Measurements from ENCODE around the gene AK1.
A peak's percentile ranks its signal among the peaks of the same experiment; 100 is the strongest.

The AK1 gene

GRCh38 chr9:127907867-127908659 lies 30.6 kb upstream of the AK1 start:
- Histone ChIP-seq H3K36me3 (ENCODE audit: control insufficient read depth, insufficient read depth, low read length, severe bottlenecking) (peaks cover 49% of the 10 kb centered on the region), H3K9ac (ENCODE audit: low read length) (no peak overlapping the region), H3K27me3 (replicated peaks; ENCODE audit: control insufficient read depth, insufficient read depth, low read length) (no peaks in the 10 kb centered on the region), H3K9me3 (ENCODE audit: control insufficient read depth, low read length) (no peaks in the 10 kb centered on the region), H3K4me1 (ENCODE audit: control insufficient read depth, insufficient read depth, low read length) (peaks cover 50% of the 10 kb centered on the region), H3K4me3 (ENCODE audit: low read length) (no peak overlapping the region)
- no peak for DNase-seq (ENCODE audit: low read depth)

GRCh38 chr9:127905788-127906191 lies 28.3 kb upstream of the AK1 start:
- Histone ChIP-seq H3K9me3 (ENCODE audit: control insufficient read depth, low read length) (no peaks in the 10 kb centered on the region), H3K27me3 (replicated peaks; ENCODE audit: control insufficient read depth, insufficient read depth, low read length) (no peaks in the 10 kb centered on the region), H3K4me3 (ENCODE audit: low read length) (no peak overlapping the region), H3K9ac (ENCODE audit: low read length) (peak overlapping the region; percentile 69), H3K4me1 (ENCODE audit: control insufficient read depth, insufficient read depth, low read length) (peaks cover 55% of the 10 kb centered on the region), H3K36me3 (ENCODE audit: control insufficient read depth, insufficient read depth, low read length, severe bottlenecking) (peaks cover 28% of the 10 kb centered on the region)
- no peak for DNase-seq (ENCODE audit: low read depth)

GRCh38 chr9:127905004-127905728 lies 27.7 kb upstream of the AK1 start:
- Histone ChIP-seq H3K4me1 (ENCODE audit: control insufficient read depth, insufficient read depth, low read length) (peaks cover 53% of the 10 kb centered on the region), H3K36me3 (ENCODE audit: control insufficient read depth, insufficient read depth, low read length, severe bottlenecking) (peaks cover 21% of the 10 kb centered on the region), H3K27me3 (replicated peaks; ENCODE audit: control insufficient read depth, insufficient read depth, low read length) (no peaks in the 10 kb centered on the region), H3K9ac (ENCODE audit: low read length) (peak overlapping the region; percentile 69), H3K4me3 (ENCODE audit: low read length) (no peak overlapping the region), H3K9me3 (ENCODE audit: control insufficient read depth, low read length) (no peaks in the 10 kb centered on the region)
- DNase-seq (ENCODE audit: low read depth), result no peak

- peaks cover 59% of the 10 kb centered on the region for H3K4me1 ChIP-seq (ENCODE audit: control insufficient read depth, insufficient read depth, low read length)
- H3K9me3 ChIP-seq (ENCODE audit: control insufficient read depth, low read length), result no peaks in the 10 kb centered on the region
- H3K4me3 ChIP-seq (ENCODE audit: low read length), result no peak overlapping the region
- H3K27me3 ChIP-seq (replicated peaks; ENCODE audit: control insufficient read depth, insufficient read depth, low read length), result no peaks in the 10 kb centered on the region
- H3K36me3 ChIP-seq (ENCODE audit: control insufficient read depth, insufficient read depth, low read length, severe bottlenecking), result peaks cover 16% of the 10 kb centered on the region
- DNase-seq (ENCODE audit: low read depth), result no peak
- peak overlapping the region; percentile 69 for H3K9ac ChIP-seq (ENCODE audit: low read length)
Measured at GRCh38 chr9:127904561-127905003, 27.1 kb upstream of the AK1 start.

GRCh38 chr9:127903557-127904475 lies 26.3 kb upstream of the AK1 start:
- Histone ChIP-seq H3K4me1 (ENCODE audit: control insufficient read depth, insufficient read depth, low read length) (peaks cover 59% of the 10 kb centered on the region), H3K4me3 (ENCODE audit: low read length) (no peak overlapping the region), H3K9me3 (ENCODE audit: control insufficient read depth, low read length) (no peaks in the 10 kb centered on the region), H3K9ac (ENCODE audit: low read length) (peak overlapping the region; percentile 60), H3K27me3 (replicated peaks; ENCODE audit: control insufficient read depth, insufficient read depth, low read length) (no peaks in the 10 kb centered on the region), H3K36me3 (ENCODE audit: control insufficient read depth, insufficient read depth, low read length, severe bottlenecking) (peaks cover 12% of the 10 kb centered on the region)
- no peak for DNase-seq (ENCODE audit: low read depth)

- Histone ChIP-seq H3K4me3 (ENCODE audit: low read length) (peak within 1 kb of the TSS; percentile 92), H3K27me3 (replicated peaks; ENCODE audit: control insufficient read depth, insufficient read depth, low read length) (no peaks in the 10 kb centered on the region), H3K9ac (ENCODE audit: low read length) (peak within 1 kb of the TSS; percentile 100), H3K4me1 (ENCODE audit: control insufficient read depth, insufficient read depth, low read length) (peaks cover 52% of the 10 kb centered on the region), H3K36me3 (ENCODE audit: control insufficient read depth, insufficient read depth, low read length, severe bottlenecking) (peaks cover 21% of the 10 kb centered on the region), H3K9me3 (ENCODE audit: control insufficient read depth, low read length) (no peaks in the 10 kb centered on the region)
- DNase-seq (ENCODE audit: low read depth), result peak; percentile 94
Measured at GRCh38 chr9:127899128-127899943, 21.9 kb upstream of the AK1 start, which contains the start of gene ST6GALNAC6. Gene ST6GALNAC6 (minus strand): TSS chr9:127899603. CDS start chr9:127897981, 1,622 bp downstream.

- no peaks in the 10 kb centered on the region for H3K9me3 ChIP-seq (ENCODE audit: control insufficient read depth, low read length)
- DNase-seq (ENCODE audit: low read depth), result peak; percentile 75
- peak overlapping the region; percentile 92 for H3K4me3 ChIP-seq (ENCODE audit: low read length)
- no peaks in the 10 kb centered on the region for H3K27me3 ChIP-seq (replicated peaks; ENCODE audit: control insufficient read depth, insufficient read depth, low read length)
- peaks cover 29% of the 10 kb centered on the region for H3K36me3 ChIP-seq (ENCODE audit: control insufficient read depth, insufficient read depth, low read length, severe bottlenecking)
- peaks cover 45% of the 10 kb centered on the region for H3K4me1 ChIP-seq (ENCODE audit: control insufficient read depth, insufficient read depth, low read length)
- peak overlapping the region; percentile 100 for H3K9ac ChIP-seq (ENCODE audit: low read length)
Measured at GRCh38 chr9:127898433-127899127, 21.1 kb upstream of the AK1 start.

GRCh38 chr9:127897193-127897692 lies 19.8 kb upstream of the AK1 start:
- Histone ChIP-seq H3K4me3 (ENCODE audit: low read length) (peak overlapping the region; percentile 92), H3K36me3 (ENCODE audit: control insufficient read depth, insufficient read depth, low read length, severe bottlenecking) (peaks cover 42% of the 10 kb centered on the region)

GRCh38 chr9:127896395-127897192 lies 19.1 kb upstream of the AK1 start:
- H3K4me3 ChIP-seq (ENCODE audit: low read length), result peak overlapping the region; percentile 81
- H3K36me3 ChIP-seq (ENCODE audit: control insufficient read depth, insufficient read depth, low read length, severe bottlenecking), result peaks cover 46% of the 10 kb centered on the region
- H3K9me3 ChIP-seq (ENCODE audit: control insufficient read depth, low read length), result no peaks in the 10 kb centered on the region
- no peaks in the 10 kb centered on the region for H3K27me3 ChIP-seq (replicated peaks; ENCODE audit: control insufficient read depth, insufficient read depth, low read length)
- peaks cover 35% of the 10 kb centered on the region for H3K4me1 ChIP-seq (ENCODE audit: control insufficient read depth, insufficient read depth, low read length)
- H3K9ac ChIP-seq (ENCODE audit: low read length), result peak overlapping the region; percentile 89
- DNase-seq (ENCODE audit: low read depth), result no peak

More at GRCh38 chr9:127897193-127897692, 19.8 kb upstream of the AK1 start:
- peaks cover 39% of the 10 kb centered on the region for H3K4me1 ChIP-seq (ENCODE audit: control insufficient read depth, insufficient read depth, low read length)
- H3K9me3 ChIP-seq (ENCODE audit: control insufficient read depth, low read length), result no peaks in the 10 kb centered on the region
- no peaks in the 10 kb centered on the region for H3K27me3 ChIP-seq (replicated peaks; ENCODE audit: control insufficient read depth, insufficient read depth, low read length)
- peak; percentile 91 for DNase-seq (ENCODE audit: low read depth)
- H3K9ac ChIP-seq (ENCODE audit: low read length), result peak overlapping the region; percentile 100

All from adipocyte (in vitro differentiated cells).